Type B pancreatic cell (in vitro differentiated cells): ENCODE data around the gene GOLGA8S. TPM values are rescaled to one million over a fixed set of nuclear protein-coding genes. Genes with fewer than 3 reads are reported as not detected.
"Not testable (repeated sequence)": the region's sequence is repeated elsewhere in the genome, so short reads cannot be mapped to it uniquely, and the experiment has no call there.

Source experiments
- DNase-seq: peaks from one replicate; pipeline ENCODE4 v3.0.0; 2021; ENCODE audit warnings: mixed read lengths; ENCODE audit not compliant: unreplicated experiment; ENCODE audit errors: extremely low spot score
- H3K27ac Mint-ChIP-seq: 2 replicates; pipeline ENCODE4 v1.8.0; 2021; ENCODE audit warnings: mild to moderate bottlenecking, mixed read lengths
- H3K27me3 Mint-ChIP-seq: 2 replicates; pipeline ENCODE4 v1.8.0; 2021; ENCODE audit warnings: mixed read lengths
- H3K36me3 Mint-ChIP-seq: 2 replicates; pipeline ENCODE4 v1.8.0; 2021; ENCODE audit warnings: mixed read lengths
- H3K4me1 Mint-ChIP-seq: one replicate; pipeline ENCODE4 v1.8.0; 2021; ENCODE audit warnings: mixed read lengths; ENCODE audit not compliant: unreplicated experiment
- H3K4me3 Mint-ChIP-seq: 2 replicates; pipeline ENCODE4 v1.8.0; 2021; ENCODE audit warnings: mild to moderate bottlenecking, mixed read lengths
- H3K9me3 Mint-ChIP-seq: 2 replicates; pipeline ENCODE4 v1.8.0; 2021; ENCODE audit warnings: mixed read lengths
- CTCF ChIP-seq: fragments of 200-600 bp; sonication (generic); conservative IDR thresholded peaks from 2 replicates; pipeline ENCODE4 v1.5.0; 2021; ENCODE audit warnings: antibody characterized with exemption, mild to moderate bottlenecking
- long read RNA-seq: library from polyadenylated mRNA; unstranded; transcript quantifications from one replicate; pipeline ENCODE4 v2.0.0, GENCODE V29; 2020
- total RNA-seq: library from RNA; stranded (reverse); gene quantifications from 2 replicates; pipeline ENCODE4 v1.2.1, GENCODE V29; 2021; ENCODE audit warnings: low replicate concordance

Gene GOLGA8S
- 0.19 TPM in 1 of 2 replicates, not detected in the other for total RNA-seq
- long read RNA-seq = 0 reads

GRCh38 chr15:23354448-23354847 lies at the start of gene GOLGA8S:
GOLGA8S (plus strand) TSS chr15:23354748; CDS start chr15:23354810, 62 bp downstream.
- not testable (repeated sequence) for H3K27ac Mint-ChIP-seq, H3K9me3 Mint-ChIP-seq, H3K27me3 Mint-ChIP-seq, H3K36me3 Mint-ChIP-seq, DNase-seq, H3K4me3 Mint-ChIP-seq, H3K4me1 Mint-ChIP-seq

- H3K9me3 Mint-ChIP-seq, H3K4me1 Mint-ChIP-seq: not testable (repeated sequence)
- H3K27ac Mint-ChIP-seq = peak overlapping the region; percentile 82
These were observed 49.7 kb upstream of the GOLGA8S start for GRCh38 chr15:23304805-23305204.

GRCh38 chr15:23305921-23306320 lies 48.6 kb upstream of the GOLGA8S start:
- H3K27ac Mint-ChIP-seq, H3K9me3 Mint-ChIP-seq, H3K27me3 Mint-ChIP-seq, H3K4me1 Mint-ChIP-seq, DNase-seq: not testable (repeated sequence)
- peak overlapping the region; percentile 71 for H3K4me3 Mint-ChIP-seq
- H3K36me3 Mint-ChIP-seq = peaks cover 11% of the 10 kb centered on the region

More at GRCh38 chr15:23304805-23305204, 49.7 kb upstream of the GOLGA8S start:
- not testable (repeated sequence) for H3K27me3 Mint-ChIP-seq, DNase-seq
- H3K4me3 Mint-ChIP-seq = peak overlapping the region; percentile 92
- peaks cover 11% of the 10 kb centered on the region for H3K36me3 Mint-ChIP-seq

GRCh38 chr15:23311233-23311632 lies 43.3 kb upstream of the GOLGA8S start:
- H3K9me3 Mint-ChIP-seq, DNase-seq, H3K27ac Mint-ChIP-seq, H3K27me3 Mint-ChIP-seq, H3K36me3 Mint-ChIP-seq, H3K4me1 Mint-ChIP-seq, H3K4me3 Mint-ChIP-seq: not testable (repeated sequence)

- not testable (repeated sequence) for H3K4me3 Mint-ChIP-seq, H3K9me3 Mint-ChIP-seq, H3K36me3 Mint-ChIP-seq, H3K27me3 Mint-ChIP-seq, H3K27ac Mint-ChIP-seq, H3K4me1 Mint-ChIP-seq, DNase-seq
These were observed 20.5 kb upstream of the GOLGA8S start, which contains the start of gene GOLGA6L26 for GRCh38 chr15:23334096-23334495. GOLGA6L26 (minus strand) TSS chr15:23334196; CDS start chr15:23334135, 61 bp downstream.

GRCh38 chr15:23362622-23363021 lies 8.1 kb downstream of the GOLGA8S start:
- H3K27me3 Mint-ChIP-seq, H3K36me3 Mint-ChIP-seq, DNase-seq, H3K4me3 Mint-ChIP-seq, H3K9me3 Mint-ChIP-seq, H3K4me1 Mint-ChIP-seq, H3K27ac Mint-ChIP-seq: not testable (repeated sequence)

- not testable (repeated sequence) for H3K36me3 Mint-ChIP-seq
These were observed 9.7 kb downstream of the GOLGA8S start for GRCh38 chr15:23364261-23364660.

GRCh38 chr15:23370578-23370977 lies 16.0 kb downstream of the GOLGA8S start:
- Mint-ChIP-seq H3K4me1 (no peaks in the 10 kb centered on the region), H3K27ac (no peak overlapping the region), H3K4me3 (no peak overlapping the region), H3K36me3 (no peaks in the 10 kb centered on the region), H3K27me3 (no peaks in the 10 kb centered on the region), H3K9me3 (no peaks in the 10 kb centered on the region)
- no peak for TF ChIP-seq CTCF
- no peak for DNase-seq

More at GRCh38 chr15:23364261-23364660, 9.7 kb downstream of the GOLGA8S start:
- H3K4me3 Mint-ChIP-seq, H3K27me3 Mint-ChIP-seq, H3K27ac Mint-ChIP-seq, H3K4me1 Mint-ChIP-seq, DNase-seq, H3K9me3 Mint-ChIP-seq: not testable (repeated sequence)

- H3K4me3 Mint-ChIP-seq, H3K27me3 Mint-ChIP-seq, H3K4me1 Mint-ChIP-seq, H3K36me3 Mint-ChIP-seq, H3K27ac Mint-ChIP-seq, H3K9me3 Mint-ChIP-seq, DNase-seq: not testable (repeated sequence)
These were observed 16.6 kb downstream of the GOLGA8S start for GRCh38 chr15:23371134-23371533.

- not testable (repeated sequence) for H3K4me1 Mint-ChIP-seq, H3K36me3 Mint-ChIP-seq, H3K27me3 Mint-ChIP-seq, H3K9me3 Mint-ChIP-seq, H3K4me3 Mint-ChIP-seq, H3K27ac Mint-ChIP-seq, DNase-seq
These were observed 17.3 kb downstream of the GOLGA8S start for GRCh38 chr15:23371868-23372267.
